HCT116 (cell line): ENCODE data around the gene FAM163B. TPM values are rescaled to one million over a fixed set of nuclear protein-coding genes. Genes with fewer than 3 reads are reported as not detected.

Experiments
- ATAC-seq: fragments of 200-7000 bp; cut with Tn5 transposase; 2 replicates; pipeline ENCODE4 v1.9.1; 2020; ENCODE audit warnings: mild to moderate bottlenecking, moderate library complexity
- BruUV-seq: library from RNA; stranded (reverse); fragments of 400-500 nt; replicated peaks from 2 replicates; lab custom pipeline; 2021; lab: Mats Ljungman, UMichigan
- CTCF ChIA-PET: fragments of 300-600 bp; sonication (Branson Sonifier 250); formaldehyde crosslinking; loops from one replicate; lab custom pipeline; 2021; ENCODE audit warnings: antibody characterized with exemption; lab: Charles Lee
- POLR2A ChIA-PET: fragments of 300-600, 350-600 bp; sonication (Branson Sonifier 250); formaldehyde crosslinking; loops from one replicate; lab custom pipeline; 2021; ENCODE audit warnings: antibody characterized with exemption; lab: Charles Lee
- RAD21 ChIA-PET, 2 experiments: fragments of 300-600 bp; sonication (Branson Sonifier 250); formaldehyde crosslinking; loops; one replicate each; lab custom pipeline; 2023; ENCODE audit warnings: low total read pairs in 2 of 2; ENCODE audit not compliant: uncharacterized antibody in 2 of 2, unreplicated experiment in 2 of 2, low non-redundant PET in 1 of 2; lab: Charles Lee
- DNase-seq: peaks from one replicate; pipeline ENCODE4 v3.0.0-alpha.2; 2010; ENCODE audit warnings: low read depth, low spot score
- H2AFZ ChIP-seq: fragments of 200-600 bp; shearing (Covaris generic), sonication (generic); 2 replicates; pipeline ENCODE4 v1.6.1; 2017; ENCODE audit warnings: low read depth, mixed run types, mixed read lengths, antibody characterized with exemption, low read length; ENCODE audit not compliant: poor library complexity, severe bottlenecking
- H3K27ac ChIP-seq: 2 replicates; pipeline ENCODE4 v1.5.1; 2012; ENCODE audit warnings: low read depth, low read length
- H3K27me3 ChIP-seq: fragments of 200-600 bp; sonication (generic); 2 replicates; pipeline ENCODE4 v1.6.1; 2016; ENCODE audit warnings: mixed run types, low read length, mixed read lengths; ENCODE audit not compliant: insufficient read depth
- H3K36me3 ChIP-seq, 2 experiments: fragments of 200-500 bp in 1 of 2; fragments of 200-600 bp in 1 of 2; sonication (Bioruptor generic) in 1 of 2; sonication (generic) in 1 of 2; 2 replicates each; pipeline versions ENCODE4 v1.5.1 to v1.6.1; 2014 to 2016; ENCODE audit warnings: low read length in 2 of 2, inconsistent platforms in 1 of 2, mixed read lengths in 1 of 2, mixed run types in 1 of 2; ENCODE audit not compliant: insufficient read depth in 2 of 2, control insufficient read depth in 1 of 2
- H3K4me1 ChIP-seq, 2 experiments: fragments of 200-600 bp in 1 of 2; sonication (generic) in 1 of 2; 2 replicates each; pipeline versions ENCODE4 v1.5.1 to v1.6.1; 2012 to 2017; ENCODE audit warnings: low read length in 2 of 2, inconsistent platforms in 1 of 2, mild to moderate bottlenecking in 1 of 2, mixed read lengths in 1 of 2, mixed run types in 1 of 2, moderate library complexity in 1 of 2; ENCODE audit not compliant: insufficient read depth in 2 of 2, control insufficient read depth in 1 of 2
- H3K4me2 ChIP-seq: fragments of 200-600 bp; sonication (generic); 2 replicates; pipeline ENCODE4 v1.6.1; 2017; ENCODE audit warnings: mixed run types, low read length, mixed read lengths
- H3K4me3 ChIP-seq, 2 experiments: fragments of 200-600 bp in 1 of 2; sonication (generic) in 1 of 2; replicated peaks in 1 of 2; 2 replicates each; pipeline ENCODE4 v1.5.1; 2011 to 2016; ENCODE audit warnings: low read length in 2 of 2, control low read depth in 1 of 2, low read depth in 1 of 2, mild to moderate bottlenecking in 1 of 2, mixed read lengths in 1 of 2, mixed run types in 1 of 2
- H3K79me2 ChIP-seq: fragments of 200-600 bp; sonication (generic); 2 replicates; pipeline ENCODE4 v1.6.1; 2017; ENCODE audit warnings: mild to moderate bottlenecking, mixed run types, low read length, moderate library complexity, mixed read lengths; ENCODE audit not compliant: insufficient read depth
- H3K9ac ChIP-seq: fragments of 200-600 bp; sonication (generic); 2 replicates; pipeline ENCODE4 v1.6.1; 2016; ENCODE audit warnings: low read length, mixed read lengths
- H3K9me2 ChIP-seq: fragments of 200-600 bp; sonication (generic), shearing (Covaris generic); 2 replicates; pipeline ENCODE4 v1.6.1; 2017; ENCODE audit warnings: mixed run types, mild to moderate bottlenecking, moderate library complexity; ENCODE audit not compliant: insufficient read depth
- H3K9me3 ChIP-seq, 2 experiments: fragments of 200-500 bp in 1 of 2; fragments of 200-600 bp in 1 of 2; sonication (Bioruptor generic) in 1 of 2; sonication (generic) in 1 of 2; 2 replicates each; pipeline ENCODE4 v1.6.1; 2014 to 2017; ENCODE audit warnings: low read length in 2 of 2, mixed read lengths in 2 of 2, inconsistent platforms in 1 of 2, low read depth in 1 of 2, mild to moderate bottlenecking in 1 of 2, mixed run types in 1 of 2, moderate library complexity in 1 of 2; ENCODE audit not compliant: control insufficient read depth in 1 of 2, insufficient read depth in 1 of 2
- H4K20me1 ChIP-seq: fragments of 200-600 bp; sonication (generic), shearing (Covaris generic); 2 replicates; pipeline ENCODE4 v1.6.1; 2017; ENCODE audit warnings: mixed run types, mild to moderate bottlenecking, moderate library complexity; ENCODE audit not compliant: insufficient read depth
- ATF3 ChIP-seq: IDR thresholded peaks from 2 replicates; pipeline ENCODE4 v1.6.1; 2012
- CTCF ChIP-seq, 3 experiments: fragments of 200-600 bp in 1 of 3; sonication (generic) in 1 of 3; IDR thresholded peaks in 2 of 3; conservative IDR thresholded peaks in 1 of 3; 2 replicates each; pipeline ENCODE4 v1.5.1; 2012 to 2017; ENCODE audit warnings: low read depth in 2 of 3, low read length in 2 of 3, antibody characterized with exemption in 1 of 3, borderline replicate concordance in 1 of 3, control low read depth in 1 of 3, mild to moderate bottlenecking in 1 of 3, mixed read lengths in 1 of 3, mixed run types in 1 of 3, moderate library complexity in 1 of 3; ENCODE audit not compliant: insufficient read depth in 1 of 3
- RAD21 ChIP-seq: IDR thresholded peaks from 2 replicates; pipeline ENCODE4 v1.6.1; 2012; ENCODE audit warnings: low read depth, mild to moderate bottlenecking
- SP1 ChIP-seq: IDR thresholded peaks from 2 replicates; pipeline ENCODE4 v1.6.1; 2012; ENCODE audit warnings: low read depth
- SRF ChIP-seq: IDR thresholded peaks from 2 replicates; pipeline ENCODE4 v1.6.1; 2012; ENCODE audit warnings: low read depth
- TCF7L2 ChIP-seq: IDR thresholded peaks from 2 replicates; pipeline ENCODE4 v1.7.0; 2011; ENCODE audit warnings: borderline replicate concordance, inconsistent platforms; ENCODE audit not compliant: insufficient read depth, insufficient read length; ENCODE audit errors: extremely low read depth
- YY1 ChIP-seq: IDR thresholded peaks from 2 replicates; pipeline ENCODE4 v1.6.1; 2011; ENCODE audit warnings: low read length, low read depth, moderate library complexity, mild to moderate bottlenecking; ENCODE audit not compliant: insufficient replicate concordance; ENCODE audit errors: extremely low read depth
- ZFX ChIP-seq: fragments of 450-650 bp; IDR thresholded peaks from 2 replicates; pipeline ENCODE4 v1.6.1; 2017
- ZNF274 ChIP-seq: fragments of 200-500 bp; sonication (Bioruptor generic); IDR thresholded peaks from 2 replicates; pipeline ENCODE4 v1.6.1; 2014; ENCODE audit warnings: mild to moderate bottlenecking, low read depth, low read length, inconsistent platforms
- intact Hi-C: fragments of 100-400 bp; cut with micrococcal nuclease; formaldehyde crosslinking; loops from 2 replicates; pipeline ENCODE4 v1.10.0; 2022
- total RNA-seq: library from RNA; stranded (reverse); gene quantifications from one replicate; pipeline ENCODE4 v1.2.1, GENCODE V29; 2021; ENCODE audit not compliant: unreplicated experiment

The FAM163B gene
- total RNA-seq, 1 experiment from 2014 or later = not detected

- RAD21 ChIA-PET = no interaction called here
- no peaks in the 10 kb centered on the region for H3K36me3 ChIP-seq
Measured at GRCh38 chr9:133532937-133533668, 76.1 kb downstream of the FAM163B start.

More at GRCh38 chr9:133532937-133533668, 76.1 kb downstream of the FAM163B start:
- intact Hi-C loops = loop anchor here (1.0 to 2.0 kb wide), 2 partner anchors 193 to 462 kb away; no protein-coding TSS in a partner anchor
- H3K4me3 ChIP-seq = no peak overlapping the region
- CTCF ChIA-PET = interaction anchor here (1.1 to 2.1 kb wide), 3 partner anchors 192 to 249 kb away, joined by 3 to 14 read pairs (median 4); no protein-coding TSS in a partner anchor
- no peak overlapping the region for H3K4me2 ChIP-seq
- TF ChIP-seq ZFX (no peak), CTCF (IDR thresholded peaks at IDR 0.05 in 2 of 3, conservative IDR thresholded peaks at IDR 0.05 in 1 of 3; ENCODE audit: borderline replicate concordance in 1 of 3, insufficient read depth in 1 of 3, low read depth in 2 of 3, low read length in 2 of 3) (peak; percentile 77 to 91 (median 79)), TCF7L2 (peak; percentile 54), RAD21 (peak; percentile 91), ATF3 (no peak), YY1 (peak; percentile 72), SRF (no peak), SP1 (no peak), ZNF274 (no peak)
- H3K9ac ChIP-seq = no peak overlapping the region
- no peaks in the 10 kb centered on the region for H3K79me2 ChIP-seq
- no peaks in the 10 kb centered on the region for H3K27me3 ChIP-seq
- peak; percentile 92 for ATAC-seq
- no peak overlapping the region for H3K27ac ChIP-seq
- no peaks in the 10 kb centered on the region for H3K9me2 ChIP-seq
- no peaks in the 10 kb centered on the region; a peak in 1 of 4 replicates for H3K4me1 ChIP-seq
- POLR2A ChIA-PET = no interaction called here
- H2AFZ ChIP-seq = no peak overlapping the region
- DNase-seq = peak; percentile 73
- no peaks in the 10 kb centered on the region for H3K9me3 ChIP-seq
- no TSS peak for BruUV-seq
- H4K20me1 ChIP-seq = no peaks in the 10 kb centered on the region
